ENCODE data around the gene BEND6.

The BEND6 gene, protein sequence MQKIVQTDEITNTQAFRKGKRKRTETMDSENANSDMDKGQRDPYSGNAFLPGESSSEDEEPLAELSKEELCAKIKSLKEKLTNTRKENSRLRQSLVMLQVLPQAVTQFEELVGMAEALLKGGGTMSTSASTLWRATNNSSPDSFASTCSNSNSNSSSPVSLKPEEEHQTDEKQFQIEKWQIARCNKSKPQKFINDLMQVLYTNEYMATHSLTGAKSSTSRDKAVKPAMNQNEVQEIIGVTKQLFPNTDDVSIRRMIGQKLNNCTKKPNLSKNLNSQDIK

DNA sequence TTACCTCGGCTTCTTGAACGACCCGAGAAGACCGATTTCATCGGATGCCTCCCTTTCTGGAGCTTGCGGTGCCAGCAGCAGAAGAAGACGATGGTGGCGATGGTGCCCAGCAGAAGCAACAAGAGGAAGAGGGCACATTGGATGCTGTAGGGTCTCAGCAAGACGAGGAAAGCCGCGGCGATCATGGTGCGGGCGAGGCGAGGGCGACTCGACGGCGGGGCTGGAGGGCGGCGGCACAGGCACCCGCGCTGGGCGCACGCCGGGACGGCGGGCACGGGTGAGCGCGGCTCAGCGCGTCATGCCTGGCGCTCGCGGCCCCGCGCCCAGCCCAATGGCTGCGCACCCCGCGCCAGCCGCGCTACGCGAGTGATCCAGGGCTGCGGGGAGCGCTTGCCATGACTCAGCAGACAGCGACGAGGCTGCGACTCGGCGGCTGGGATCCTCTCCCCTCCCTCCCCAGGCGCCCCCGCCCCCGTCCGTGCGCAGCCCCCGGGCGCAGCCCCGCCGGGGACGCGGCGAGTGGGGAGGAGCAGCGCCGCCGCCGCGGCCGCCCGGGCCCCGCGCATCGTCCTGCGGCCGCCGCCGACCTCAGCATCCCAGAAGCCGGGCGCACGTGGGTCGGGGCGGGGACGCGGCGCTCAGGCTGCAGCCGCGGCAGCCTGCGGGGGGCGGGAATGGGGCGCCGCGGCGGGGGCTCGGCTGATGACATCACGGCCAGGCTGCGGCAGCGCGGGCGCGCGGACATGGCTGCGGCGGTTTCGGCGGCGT is at the start of gene BEND6:
TSS of gene BEND6 (plus strand) at position 705 of the 768 bp plus-strand sequence. CDS start 26,704 bp downstream, outside the sequence.
- in situ Hi-C loops (cut with MboI; ENCODE audit: low sequenced_read_pairs) = no loop called here

DNA sequence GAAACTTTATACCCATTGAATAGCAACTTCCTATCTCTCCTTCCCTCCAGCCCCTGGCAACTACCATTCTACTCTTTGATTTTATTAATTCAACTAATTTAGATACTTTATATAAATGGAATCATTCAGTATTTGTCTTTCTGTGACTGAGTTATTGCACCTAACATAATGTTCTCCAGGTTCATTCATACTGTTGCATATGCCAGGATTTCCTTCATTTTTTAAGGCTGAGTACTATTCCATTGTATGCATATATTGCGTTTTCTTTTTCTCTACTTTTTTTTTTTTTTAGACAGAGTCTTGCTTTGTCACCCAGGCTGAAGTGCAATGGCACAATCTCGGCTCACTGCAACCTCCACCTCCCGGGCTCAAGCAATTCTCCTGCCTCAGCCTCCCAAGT is 49.5 kb upstream of the BEND6 start:
- in situ Hi-C loops (cut with MboI; ENCODE audit: low sequenced_read_pairs) = loop anchor here (5.0 kb wide), 1 partner anchor 412 kb away; the partner anchor contains the start of gene PRIM2

DNA sequence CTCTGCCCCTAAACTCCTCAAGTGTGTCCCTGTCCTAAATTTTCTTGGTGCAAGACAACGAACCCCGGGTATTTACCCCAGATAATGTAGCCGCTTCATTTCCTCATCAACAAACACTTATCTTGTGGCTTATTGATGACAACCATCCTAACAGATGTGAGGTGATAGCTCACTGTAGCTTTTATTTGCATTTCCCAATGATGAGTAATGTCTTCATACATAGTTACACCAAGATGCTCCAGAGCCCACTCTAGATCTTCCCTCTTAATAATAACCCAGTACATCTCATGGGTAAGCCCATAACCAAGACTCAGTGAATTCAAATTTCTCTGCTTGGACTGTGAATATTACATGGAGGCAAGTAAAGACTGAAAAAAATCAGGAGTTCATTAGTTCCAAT is 48.2 kb upstream of the BEND6 start:
- in situ Hi-C loops (cut with MboI; ENCODE audit: low sequenced_read_pairs) = loop anchor here (5.0 kb wide), 1 partner anchor 411 kb away; the partner anchor contains the start of gene PRIM2

DNA sequence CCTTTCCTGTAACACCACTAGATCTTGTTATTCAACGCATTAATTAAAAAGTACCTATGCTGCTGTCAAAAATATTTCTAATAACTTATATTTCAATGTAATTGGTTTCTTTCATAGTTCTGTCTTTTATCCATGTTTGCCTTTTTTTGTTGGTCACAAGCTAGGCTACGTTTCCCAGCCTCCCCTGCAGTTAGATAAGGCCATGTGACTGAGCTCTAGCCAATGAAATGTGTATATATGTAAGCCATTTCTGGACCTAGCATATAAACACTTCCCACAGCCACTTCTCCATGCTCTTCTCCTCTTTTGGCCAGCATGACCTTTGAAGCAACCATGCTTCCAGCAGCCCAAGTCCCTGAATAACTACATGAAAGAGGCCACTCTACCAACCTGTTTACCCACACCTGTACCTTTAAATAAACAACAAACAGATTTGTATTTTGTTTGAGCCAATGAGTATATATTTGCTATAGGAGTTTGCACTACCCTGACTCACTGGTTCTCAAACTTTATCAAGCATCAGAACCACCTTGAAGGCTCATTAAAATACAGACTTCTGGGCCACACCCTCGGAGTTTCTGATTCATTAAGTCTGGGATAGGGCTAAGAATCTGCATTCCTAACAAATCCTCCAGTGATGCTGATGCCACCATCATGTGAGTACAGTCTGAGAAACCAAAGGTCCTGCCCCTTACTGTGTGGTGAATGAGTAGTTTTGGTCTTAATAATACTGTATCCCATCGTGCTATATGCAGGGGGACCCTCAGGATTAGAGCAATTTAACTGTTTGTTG is 45.6 kb upstream of the BEND6 start:
- in situ Hi-C loops (cut with MboI; ENCODE audit: low sequenced_read_pairs) = loop anchor here (5.0 kb wide), 1 partner anchor 408 kb away; the partner anchor contains the start of gene PRIM2

DNA sequence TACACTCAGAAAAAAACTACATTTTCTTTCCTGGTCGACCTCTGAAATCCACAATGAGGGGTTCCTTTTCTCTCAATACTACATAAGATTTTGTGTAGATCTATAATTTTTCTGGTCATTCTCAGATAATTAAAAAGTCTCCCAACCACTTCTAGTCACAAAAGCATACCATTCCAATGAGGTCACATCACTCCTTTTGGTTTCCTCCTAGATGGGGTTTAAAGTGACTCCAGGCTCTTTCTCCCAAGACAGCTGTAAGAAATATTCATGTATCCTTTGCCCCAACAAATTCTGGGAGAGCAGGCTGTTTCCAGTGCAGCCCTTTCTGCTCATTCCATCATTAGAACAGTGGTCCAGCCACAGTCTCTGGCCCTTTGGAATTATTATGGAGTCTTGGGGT is 43.1 kb upstream of the BEND6 start:
- in situ Hi-C loops (cut with MboI; ENCODE audit: low sequenced_read_pairs) = no loop called here

DNA sequence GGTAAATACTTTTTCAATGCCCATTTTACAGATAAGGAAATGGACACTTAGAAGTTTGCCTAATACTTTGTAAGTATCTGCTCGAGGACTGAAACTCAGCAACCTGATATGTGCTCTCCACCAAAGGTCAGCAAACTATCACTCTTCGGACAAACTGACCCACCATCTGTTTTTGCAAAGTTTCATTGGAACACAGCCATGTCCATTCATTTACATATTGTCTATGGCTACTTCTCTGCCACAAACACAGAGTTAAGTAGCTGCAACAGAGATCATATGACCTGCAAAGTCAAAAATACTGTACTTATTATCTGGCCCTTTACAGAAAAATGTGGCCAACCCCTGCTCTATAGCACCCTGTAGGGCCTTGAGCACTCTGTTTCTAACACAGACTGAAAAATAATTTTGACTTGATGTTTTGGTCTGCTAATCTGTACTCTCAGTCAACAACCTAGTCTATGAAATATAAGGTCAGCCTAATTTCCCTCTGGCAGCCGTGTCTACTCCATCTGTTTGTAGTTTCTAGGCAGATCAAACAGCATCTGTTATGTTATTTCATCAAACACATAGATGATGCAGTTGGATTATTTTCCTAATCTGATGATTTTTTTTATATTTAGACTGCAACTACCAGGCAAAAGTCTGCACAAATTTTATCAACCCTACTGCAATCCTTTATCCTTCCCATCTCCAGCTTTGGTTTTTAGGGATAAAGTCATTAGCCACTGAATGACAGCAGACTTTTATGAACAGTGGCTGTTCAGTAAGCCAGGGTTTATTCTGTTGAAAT is 41.4 kb upstream of the BEND6 start:
- in situ Hi-C loops (cut with MboI; ENCODE audit: low sequenced_read_pairs) = no loop called here

DNA sequence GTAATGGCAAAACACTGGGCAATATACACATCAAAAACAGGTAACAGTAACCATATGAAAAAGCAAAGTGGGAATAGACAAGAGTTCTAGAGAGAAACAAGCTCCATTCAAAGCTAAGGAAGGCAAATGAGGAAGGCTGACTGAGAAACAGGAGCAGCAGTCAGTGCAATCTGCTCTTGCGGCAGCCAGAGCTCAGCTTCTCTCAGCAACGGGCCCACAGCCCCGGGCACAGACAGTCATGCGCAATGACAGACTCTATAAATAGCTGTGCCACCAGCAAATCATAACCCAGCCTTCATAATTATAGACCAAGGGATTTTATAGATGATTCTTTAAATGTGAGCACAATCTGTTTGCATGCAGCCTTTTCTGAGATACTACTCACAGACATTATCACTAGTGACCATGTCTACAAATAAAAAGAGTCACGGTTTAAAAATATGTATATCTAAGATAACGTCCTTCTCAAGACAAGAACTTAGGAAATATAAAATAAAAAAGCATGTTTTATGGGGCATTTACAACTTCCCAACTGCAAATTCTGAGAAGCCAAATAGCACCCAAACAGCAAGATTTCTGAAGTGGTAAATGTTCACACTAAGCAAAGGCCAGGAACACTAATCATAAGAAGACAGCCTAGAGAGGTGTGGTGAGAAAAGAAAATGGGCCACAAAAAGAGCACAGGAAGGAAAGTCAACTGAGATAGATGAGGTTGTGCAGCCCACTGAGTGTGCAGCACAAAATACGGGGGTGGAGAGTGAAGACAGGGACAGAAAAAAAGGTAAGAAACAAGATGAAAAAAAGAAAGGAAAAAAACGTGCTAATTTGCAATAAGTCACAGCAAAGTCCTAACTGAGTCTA is 39.9 kb upstream of the BEND6 start:
- in situ Hi-C loops (cut with MboI; ENCODE audit: low sequenced_read_pairs) = no loop called here

DNA sequence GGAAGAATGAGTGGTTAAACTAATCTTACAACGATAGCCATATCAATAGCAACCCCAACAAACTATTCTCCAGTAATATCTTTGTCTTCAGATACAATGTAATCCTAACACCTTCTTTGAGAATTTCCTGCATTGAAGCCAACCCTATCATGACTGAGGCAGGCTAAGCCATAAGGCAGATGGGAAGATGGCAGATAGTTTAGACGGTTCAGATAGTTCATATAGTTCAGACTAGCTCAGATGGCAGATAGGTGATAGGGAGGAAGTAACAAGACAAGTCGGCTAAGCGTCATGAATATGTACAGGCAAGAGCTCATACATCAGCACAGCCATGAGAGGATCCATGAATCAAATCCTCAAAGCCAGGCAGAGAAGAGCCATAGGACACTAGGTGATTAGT is 39.1 kb upstream of the BEND6 start:
- in situ Hi-C loops (cut with MboI; ENCODE audit: low sequenced_read_pairs) = no loop called here

DNA sequence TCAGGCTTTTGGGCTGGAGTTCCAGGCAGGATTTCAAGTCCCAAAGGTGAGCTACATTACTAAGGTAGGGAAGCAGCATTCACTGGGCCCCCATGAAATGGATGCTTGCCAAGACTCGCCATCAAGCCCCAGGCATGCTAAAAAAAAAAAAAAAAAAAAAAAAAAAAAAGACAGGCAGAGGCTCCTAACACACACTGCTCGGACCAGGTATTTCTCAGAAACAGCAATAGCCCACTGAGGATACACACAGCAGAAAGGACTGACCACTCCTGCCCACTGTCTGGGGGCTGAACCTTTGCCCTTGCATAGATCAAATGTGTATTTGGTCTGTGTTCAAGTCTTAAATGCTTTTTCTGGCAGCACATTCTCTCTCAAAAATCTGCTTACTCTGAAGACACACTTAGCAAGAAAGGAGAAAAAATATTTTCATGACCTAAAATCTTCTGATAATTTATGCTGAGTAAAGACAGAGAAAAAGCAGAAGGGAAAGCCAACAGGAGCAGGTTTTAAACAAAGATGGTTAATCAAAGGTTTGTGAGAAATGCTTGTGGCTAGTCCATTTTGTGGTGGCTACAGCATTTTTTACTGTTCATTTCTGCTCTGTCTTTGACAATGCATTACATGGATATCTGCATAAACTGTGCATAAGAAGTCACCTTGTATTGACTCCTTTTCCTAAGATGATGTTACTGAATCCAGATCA is 37.9 kb upstream of the BEND6 start:
- in situ Hi-C loops (cut with MboI; ENCODE audit: low sequenced_read_pairs) = no loop called here

DNA sequence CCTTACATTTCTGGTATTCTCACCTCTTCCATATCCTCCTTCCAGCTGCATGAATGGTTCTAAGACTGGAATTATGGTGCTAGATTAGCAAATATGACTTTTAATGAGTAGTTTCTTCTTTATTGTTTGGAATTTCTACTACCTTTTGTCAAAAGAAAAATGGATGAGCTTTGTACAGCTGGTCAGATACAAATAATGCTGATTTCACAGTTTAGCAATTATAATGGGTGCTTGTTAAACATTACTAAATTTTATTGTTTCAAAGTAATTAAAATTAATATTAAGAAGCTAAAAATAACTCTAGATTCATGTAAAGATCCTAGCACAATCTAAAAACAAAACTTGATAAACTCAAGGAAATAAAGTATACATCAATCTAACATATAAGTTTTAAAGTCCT is 32.3 kb upstream of the BEND6 start:
- in situ Hi-C loops (cut with MboI; ENCODE audit: low sequenced_read_pairs) = no loop called here

DNA sequence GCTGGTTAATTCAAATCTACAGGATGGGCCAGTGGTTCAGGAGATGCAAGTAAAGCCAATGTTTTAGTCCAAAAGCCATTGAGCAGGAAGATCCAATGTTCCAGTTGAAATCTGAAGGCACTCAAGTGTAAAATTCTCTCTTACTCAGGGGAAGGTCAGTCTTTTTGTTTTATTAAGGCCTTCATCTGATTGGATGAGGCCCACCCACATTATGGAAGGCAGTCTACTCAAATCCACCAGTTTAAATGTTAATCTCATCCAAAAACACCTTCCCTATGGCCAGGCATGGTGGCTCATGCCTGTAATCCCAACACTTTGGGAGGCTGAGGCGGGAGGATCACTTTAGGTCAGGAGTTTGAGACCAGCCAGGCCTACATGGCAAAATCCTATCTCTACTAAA is 31.3 kb upstream of the BEND6 start:
- in situ Hi-C loops (cut with MboI; ENCODE audit: low sequenced_read_pairs) = no loop called here

DNA sequence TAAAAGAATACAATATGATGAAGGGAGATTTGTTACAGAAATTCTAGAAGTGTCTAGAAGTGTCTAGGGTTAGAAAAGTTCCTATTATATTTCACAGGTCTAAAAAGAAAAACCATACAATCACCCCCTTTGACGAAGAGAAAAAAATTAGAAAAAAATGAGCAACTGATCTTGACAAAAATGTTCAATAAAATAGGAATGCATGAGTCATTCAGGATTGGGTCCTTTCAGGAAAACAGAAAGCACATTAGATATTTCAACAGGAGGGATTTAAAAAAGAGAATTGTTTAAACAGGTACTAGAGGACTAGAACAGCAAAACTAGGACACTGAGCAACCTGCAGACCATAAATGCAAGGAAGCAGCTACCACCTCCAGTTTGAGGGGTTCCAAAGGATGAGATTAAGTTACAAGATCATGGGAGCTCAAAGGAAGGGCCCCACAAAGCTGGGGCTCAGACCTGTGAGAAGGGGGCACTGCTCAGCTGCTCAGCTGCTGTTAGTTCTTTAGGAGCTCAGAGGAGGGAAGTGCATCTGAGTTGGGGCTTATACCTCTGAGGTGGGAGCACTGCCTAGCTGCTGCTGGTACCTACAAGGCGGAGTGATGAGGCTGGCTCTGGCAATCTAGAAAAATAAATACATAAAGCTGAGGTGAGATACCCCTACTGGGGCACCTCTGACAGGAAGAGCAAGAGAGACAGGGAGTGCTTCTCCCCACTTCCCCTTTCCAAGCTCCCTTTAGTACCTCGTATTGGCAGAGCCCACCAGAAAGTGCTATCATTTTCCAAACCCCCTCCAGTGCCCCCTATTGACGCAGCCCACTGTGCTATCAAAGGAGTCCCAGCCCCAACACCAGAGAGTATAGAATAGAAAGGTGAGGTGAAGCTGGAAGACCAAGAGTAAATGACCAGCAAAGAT is 27.1 kb upstream of the BEND6 start:
- in situ Hi-C loops (cut with MboI; ENCODE audit: low sequenced_read_pairs) = no loop called here

DNA sequence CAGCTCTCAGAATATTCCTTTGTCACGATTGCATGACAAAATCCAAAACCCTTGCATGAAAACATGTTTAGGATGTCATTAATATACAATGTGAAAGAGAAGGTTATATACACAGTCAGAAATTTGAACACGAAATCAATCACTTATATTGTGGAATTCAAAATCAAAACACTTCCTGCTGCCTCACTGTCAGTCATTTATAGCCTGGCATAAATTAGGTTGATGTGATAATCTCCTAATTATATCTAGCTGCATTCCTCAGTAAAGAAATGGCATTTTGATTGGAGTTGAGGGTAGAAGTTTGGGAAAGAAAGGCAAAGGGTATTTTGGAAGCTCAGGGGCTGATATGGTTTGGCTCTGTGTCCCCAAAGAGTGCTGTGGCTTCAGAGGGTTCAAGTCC is 24.1 kb upstream of the BEND6 start:
- in situ Hi-C loops (cut with MboI; ENCODE audit: low sequenced_read_pairs) = no loop called here

DNA sequence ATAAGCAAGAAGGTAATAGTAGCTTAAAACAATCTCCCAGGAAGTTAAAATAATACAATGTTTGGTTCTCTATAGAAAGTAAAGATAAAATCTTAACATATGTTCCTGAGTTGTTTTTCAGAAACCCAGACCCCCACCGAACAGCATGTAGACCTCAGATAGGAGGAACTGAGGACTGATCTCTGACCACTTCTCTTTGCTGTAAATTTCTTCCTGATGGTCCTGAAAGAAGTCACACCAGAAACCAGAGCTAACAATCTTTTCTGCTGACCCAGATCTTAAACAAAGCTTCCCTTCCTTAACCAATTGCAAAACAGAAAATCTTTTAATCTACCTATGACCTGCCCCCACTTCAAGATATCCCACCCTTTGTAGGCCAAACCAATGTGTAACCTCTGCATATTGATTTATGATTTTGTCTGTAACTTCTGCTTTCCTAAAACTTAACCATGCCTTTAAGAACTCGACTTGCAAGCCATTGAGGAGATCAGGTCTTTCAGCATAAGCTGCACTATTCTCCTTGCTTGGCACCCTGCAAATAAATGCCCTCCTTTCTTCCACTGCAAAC is 21.9 kb upstream of the BEND6 start:
- in situ Hi-C loops (cut with MboI; ENCODE audit: low sequenced_read_pairs) = no loop called here

DNA sequence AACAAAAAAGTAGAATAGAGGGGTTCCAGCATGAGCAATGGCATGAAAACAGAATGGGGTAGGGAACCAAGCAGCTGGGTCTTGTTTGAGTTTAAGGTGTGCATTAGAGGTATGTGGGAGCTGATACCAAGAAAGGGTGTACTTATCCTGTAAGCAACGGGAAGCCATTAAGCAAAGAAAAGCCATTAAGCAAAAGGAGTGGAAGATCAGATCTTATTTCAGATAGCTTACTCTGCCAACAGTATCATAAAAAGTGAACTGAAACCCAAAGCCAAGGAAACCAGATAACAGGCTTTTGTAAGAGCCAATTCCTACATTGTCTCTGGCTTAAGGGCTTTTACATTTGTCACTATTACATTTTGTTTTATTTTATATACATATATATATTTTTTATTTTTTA is 21.3 kb upstream of the BEND6 start:
- in situ Hi-C loops (cut with MboI; ENCODE audit: low sequenced_read_pairs) = no loop called here

DNA sequence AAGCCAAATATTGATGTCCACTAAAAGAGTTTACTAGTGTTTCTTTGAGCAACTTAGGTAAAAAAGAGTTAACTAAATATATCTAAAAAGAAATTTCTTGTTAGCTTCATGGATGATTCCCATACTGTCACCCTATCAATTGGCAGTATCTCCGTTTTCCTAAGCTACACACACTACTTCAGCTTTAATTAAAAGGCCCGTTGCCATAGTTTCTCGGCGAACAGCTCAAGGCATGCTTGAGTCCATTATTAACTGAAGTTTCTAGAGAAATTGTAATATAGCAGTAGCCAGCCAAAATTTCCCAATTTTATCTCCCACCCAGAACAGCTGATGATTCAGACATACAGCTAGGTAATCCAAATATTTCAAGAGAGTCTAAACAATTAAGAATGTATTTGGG is 20.0 kb upstream of the BEND6 start:
- in situ Hi-C loops (cut with MboI; ENCODE audit: low sequenced_read_pairs) = no loop called here

DNA sequence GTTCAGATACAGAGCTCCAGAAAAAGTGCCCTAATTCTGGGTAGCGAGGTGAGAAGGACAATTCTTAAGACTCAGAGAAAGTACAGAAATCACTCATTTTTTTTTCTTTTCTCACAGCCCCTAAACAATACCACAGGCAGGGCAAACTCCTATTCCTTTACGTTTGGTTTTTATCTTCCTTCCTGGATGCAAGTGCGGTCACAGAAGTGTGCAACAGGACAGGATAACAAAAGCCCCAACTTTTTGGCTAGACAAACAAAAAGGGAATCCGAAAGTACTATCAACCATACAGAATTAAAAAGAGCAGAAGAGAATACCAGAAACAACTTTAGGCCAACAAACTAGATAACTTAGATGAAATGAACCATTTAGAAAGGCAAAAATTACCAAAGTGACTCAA is 18.4 kb upstream of the BEND6 start:
- in situ Hi-C loops (cut with MboI; ENCODE audit: low sequenced_read_pairs) = no loop called here
